Hematopoietic multipotent progenitor cell (in vitro differentiated cells): ENCODE measurements around the gene MED8. TPM values are rescaled to one million over a fixed set of nuclear protein-coding genes. Genes with fewer than 3 reads are reported as not detected.
A peak's percentile ranks its signal among the peaks of the same experiment; 100 is the strongest.

Experiments used
- DNase-seq, 3 donors: peaks; one replicate each; pipeline ENCODE4 v3.0.0-alpha.2; 2011 to 2015; ENCODE audit warnings: low read depth in 2 of 3, low spot score in 2 of 3
- total RNA-seq: library from RNA; depleted of rRNA; stranded (reverse); fragments of >200 nt; gene quantifications from one replicate; pipeline ENCODE4 v1.2.3, GENCODE V29; 2012

Gene MED8, protein sequence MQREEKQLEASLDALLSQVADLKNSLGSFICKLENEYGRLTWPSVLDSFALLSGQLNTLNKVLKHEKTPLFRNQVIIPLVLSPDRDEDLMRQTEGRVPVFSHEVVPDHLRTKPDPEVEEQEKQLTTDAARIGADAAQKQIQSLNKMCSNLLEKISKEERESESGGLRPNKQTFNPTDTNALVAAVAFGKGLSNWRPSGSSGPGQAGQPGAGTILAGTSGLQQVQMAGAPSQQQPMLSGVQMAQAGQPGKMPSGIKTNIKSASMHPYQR
- total RNA-seq, result 21.3 TPM

GRCh38 chr1:43389326-43390313, at the start of gene MED8, which contains the start of gene SZT2:
TSS of gene MED8 (minus strand) at chr1:43389800. CDS start at chr1:43389764, 36 bp downstream.
TSS of gene SZT2 (plus strand) at chr1:43389899. CDS start at chr1:43389969, 70 bp downstream.
- peak; percentile 73 to 92 (median 92) for DNase-seq

GRCh38 chr1:43438953-43439581, 49.5 kb upstream of the MED8 start:
- no peak for DNase-seq

- no peak for DNase-seq
Observed at GRCh38 chr1:43438576-43438952, 49.0 kb upstream of the MED8 start.

DNA sequence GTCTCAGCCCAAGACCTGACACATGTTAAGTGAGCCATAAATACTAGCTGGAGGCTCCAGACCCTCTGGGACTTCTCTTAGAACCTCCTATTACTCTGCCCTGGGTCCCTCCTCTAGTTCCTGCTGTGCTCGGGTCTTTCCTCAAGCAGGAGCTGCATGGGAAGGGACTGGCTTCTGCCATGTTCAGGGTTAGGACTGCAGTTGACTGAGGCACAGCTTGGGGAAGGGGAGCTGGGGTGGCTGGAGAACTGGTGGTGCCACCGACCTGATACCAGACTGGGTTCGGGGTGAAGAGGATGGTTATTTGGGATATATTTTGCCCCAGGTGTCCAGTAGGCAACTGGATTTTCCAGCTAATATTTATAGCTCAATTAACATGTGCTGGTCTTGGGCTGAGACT, 48.4 kb upstream of the MED8 start:
- DNase-seq, result no peak

DNA sequence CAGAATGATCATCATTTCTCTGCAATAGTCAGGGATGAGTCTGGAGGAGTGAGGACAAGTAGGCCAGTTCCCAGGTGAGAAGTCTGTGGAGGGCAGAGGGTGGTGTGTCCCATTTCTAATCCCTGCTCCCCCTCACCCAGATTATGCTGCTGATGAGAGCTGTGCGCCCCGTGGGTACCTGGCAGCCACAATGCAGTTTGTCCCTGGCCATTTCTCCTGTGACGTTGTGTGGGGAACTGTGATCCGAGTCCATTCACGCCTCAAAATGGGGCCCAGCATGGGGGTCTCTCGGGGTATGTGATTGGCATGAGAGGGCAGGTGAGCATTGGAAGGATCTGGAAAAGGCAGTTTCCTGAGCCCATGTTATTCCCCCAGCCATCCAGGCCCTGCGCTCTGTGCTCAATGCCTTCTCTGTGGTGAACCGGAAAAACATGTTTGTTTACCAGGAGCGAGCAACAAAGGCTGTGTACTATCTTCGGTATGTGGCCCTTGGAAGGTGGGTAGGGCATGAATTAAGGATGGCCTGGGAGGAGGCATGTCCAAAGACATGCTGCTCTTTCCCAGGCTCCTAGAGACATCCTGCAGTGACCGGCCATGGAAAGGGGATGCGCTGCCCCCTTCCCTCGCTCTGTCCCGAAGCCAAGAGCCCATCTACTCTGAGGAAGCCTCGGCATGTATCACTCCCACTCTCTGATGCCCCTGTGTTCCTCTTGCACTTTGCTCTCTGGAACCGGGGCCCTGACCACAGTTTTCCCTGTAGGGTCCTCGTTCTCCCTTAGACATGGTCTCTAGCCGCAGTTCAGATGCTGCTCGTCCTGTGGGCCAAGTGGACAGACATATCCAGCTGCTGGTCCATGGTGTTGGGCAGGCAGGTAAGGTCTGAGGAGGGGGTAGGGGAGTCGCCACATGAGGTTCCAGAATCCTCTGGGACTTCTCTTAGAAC, 47.7 kb upstream of the MED8 start:
- no peak for DNase-seq

DNA sequence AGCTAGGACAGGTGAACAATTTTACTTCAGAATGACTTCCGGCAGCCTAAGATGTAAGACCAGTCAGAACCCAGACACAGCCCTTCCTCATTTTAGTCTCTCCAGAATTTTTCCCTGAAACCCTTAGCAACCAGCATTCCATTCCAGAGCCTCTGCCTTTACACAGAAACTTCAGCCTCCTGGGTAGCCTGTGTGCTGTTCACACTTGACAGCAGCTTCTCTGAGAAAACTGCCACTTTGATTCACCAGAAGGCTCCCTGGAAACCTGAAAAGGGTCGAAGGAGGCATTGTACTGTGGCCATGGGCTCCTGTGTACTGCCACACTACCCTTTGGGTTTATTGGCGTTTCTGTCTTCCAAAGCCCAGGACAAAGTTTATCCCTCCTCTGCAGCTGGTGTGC, 46.8 kb upstream of the MED8 start:
- DNase-seq, result no peak

DNA sequence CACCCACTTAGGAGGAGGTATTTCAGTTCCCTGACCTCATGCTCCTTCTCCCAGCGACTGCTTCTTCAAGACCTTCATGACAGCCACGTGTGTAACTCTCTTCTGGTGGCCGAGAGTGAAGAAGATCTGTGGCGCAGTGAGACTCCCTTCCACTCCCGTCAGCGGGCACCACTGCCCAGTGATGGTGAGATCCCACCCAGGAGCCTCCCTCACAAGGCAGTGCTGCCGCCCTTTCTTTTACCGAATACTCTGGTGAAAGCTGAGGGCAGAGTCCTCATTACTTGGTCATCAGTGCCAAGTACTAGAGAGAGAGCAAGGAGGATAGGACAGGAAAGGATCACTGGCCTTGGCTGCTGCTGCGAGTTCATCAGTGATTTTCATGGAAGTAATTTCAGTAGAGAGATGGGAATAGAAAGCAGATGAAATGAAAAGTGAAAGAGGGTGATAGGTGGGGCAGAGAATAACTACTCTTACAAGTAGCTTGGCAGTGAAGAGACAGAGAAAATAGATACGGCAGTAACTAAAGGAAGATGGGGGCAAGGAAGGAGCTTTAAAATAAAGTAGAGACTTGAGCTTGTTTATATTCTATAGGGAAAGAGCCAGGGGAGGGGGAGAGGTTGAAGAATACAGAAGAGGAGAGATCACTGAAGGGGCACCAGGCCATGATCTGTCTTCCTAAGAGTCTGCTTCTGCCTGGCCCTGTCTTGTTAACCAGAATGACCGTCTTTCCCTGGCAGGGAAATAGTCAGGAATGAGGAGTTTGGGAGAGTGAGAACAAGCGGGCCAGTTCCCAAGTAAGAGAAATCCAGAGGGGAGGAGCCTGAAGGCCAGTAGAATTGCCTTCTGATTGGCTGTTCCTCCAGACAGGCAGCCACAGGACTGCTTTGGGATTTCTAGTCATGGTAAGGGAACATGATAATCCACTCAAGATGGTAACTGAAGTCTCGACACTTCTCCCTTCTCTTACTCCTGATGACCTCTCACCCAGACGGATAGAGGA, 45.8 kb upstream of the MED8 start:
- no peak for DNase-seq

DNA sequence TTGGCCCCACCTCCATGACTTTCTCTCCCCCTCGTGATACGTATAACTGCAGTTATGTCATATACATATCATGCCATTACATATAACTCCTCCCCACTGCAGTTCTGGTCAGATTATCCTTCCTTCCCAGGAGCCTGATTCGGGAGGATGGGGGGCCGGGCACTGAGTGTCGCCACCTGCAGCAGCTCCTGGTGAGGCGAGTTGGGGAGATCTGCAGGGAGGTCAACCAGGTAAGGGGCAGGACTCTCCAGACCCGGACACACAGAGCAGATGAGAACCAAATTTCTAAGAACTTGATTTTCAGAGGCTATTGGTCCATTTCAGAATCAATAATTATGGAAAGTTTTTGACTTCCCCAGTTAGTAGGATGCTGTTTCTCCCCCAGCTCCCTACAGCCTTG, 44.7 kb upstream of the MED8 start:
- DNase-seq, result no peak

- DNase-seq, result no peak
Observed at GRCh38 chr1:43432907-43433306, 43.3 kb upstream of the MED8 start.

DNA sequence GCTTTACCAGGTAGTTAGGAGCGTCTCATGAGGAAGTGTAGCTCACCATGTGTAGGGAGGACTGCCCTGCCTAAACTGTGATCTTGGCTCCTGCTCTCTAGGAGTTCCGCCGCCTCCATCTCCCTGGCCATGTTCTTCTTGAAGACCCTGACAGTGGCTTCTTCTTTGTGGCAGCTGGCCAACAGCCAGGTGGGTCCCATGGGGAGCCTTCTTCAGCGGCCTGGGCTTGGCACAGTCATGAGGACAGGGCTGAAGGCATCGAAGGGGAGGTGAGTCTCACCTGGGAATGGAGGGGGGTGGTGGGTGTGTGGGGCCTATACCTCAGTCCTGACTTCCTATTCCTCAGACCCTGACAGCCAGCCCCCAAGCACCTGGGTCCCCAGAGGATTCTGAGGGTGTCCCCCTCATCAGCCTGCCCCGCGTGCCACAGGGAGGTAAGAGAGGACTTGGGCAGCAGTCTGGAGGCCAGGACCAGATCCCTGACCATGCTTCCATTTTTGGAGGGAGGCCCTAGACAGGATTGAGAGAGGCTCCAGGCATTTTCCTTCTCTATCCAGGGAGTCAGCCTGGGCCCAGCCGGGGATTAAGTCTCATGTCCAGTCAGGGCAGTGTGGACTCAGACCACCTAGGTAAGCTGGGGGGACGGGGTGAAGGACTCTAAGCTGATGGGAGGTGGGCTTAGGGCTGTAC, 42.7 kb upstream of the MED8 start:
- DNase-seq, result no peak

- no peak for DNase-seq
Observed at GRCh38 chr1:43431676-43432075, 42.1 kb upstream of the MED8 start.

- DNase-seq, result no peak
Observed at GRCh38 chr1:43430831-43431230, 41.2 kb upstream of the MED8 start.

DNA sequence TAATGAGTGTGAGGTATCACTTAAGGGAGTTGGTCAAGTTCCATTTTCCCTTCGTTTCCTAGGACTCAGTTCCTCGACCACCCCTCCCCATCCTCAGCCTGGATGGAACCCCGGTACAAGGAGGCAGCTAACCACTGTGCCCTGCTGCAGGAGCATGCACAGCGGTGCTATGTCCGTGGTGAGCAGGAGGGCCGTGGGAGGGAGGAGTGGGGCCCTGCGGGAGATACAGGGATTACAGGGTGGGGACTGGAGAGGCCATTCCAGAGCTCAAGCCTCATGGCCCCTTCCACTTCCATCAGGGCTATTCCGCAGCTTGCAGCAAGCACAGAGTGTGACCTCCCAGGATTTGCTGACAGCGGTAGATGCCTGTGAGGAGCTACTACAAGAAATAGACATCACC, 38.3 kb upstream of the MED8 start:
- no peak for DNase-seq

DNA sequence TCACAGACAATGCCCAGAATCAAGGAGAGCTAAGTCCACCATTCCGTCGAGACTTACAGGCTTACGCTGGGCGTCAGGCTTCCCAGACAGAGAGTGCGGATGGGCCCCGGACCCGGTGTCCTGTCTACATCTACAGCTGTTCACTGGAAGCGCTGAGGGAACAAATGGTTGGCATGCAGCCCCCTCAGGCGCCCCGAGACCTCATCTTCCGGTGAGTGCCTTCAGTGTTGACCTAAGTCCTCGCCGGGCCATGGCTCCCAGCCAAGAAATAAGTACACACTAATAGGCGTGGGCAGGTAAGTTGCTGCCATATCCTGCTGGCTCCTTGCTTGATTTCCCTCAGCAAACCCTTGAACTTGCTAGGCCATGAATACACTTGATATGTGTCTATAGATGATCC, 37.9 kb upstream of the MED8 start:
- no peak for DNase-seq

GRCh38 chr1:43426221-43426620, 36.6 kb upstream of the MED8 start:
- DNase-seq, result no peak

DNA sequence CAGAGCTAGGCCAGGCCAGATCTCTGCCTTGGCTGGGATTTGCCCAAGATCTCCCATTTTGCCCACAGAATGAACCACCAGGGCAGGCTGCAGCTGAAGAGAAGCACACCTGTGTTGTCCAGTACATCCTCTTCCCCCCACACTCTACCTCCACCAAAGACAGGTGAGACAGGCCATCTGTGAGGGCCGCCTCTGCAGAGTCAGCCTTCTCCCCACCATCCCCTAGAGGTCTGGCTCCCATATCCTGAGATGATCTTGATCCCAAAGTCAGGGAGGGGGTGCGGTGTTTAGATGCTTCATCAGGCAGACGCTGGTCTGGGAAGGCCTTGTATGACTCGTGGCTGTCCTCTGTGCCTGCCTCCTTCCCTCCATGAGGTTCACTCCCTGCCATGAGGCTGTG, 35.4 kb upstream of the MED8 start:
- no peak for DNase-seq

DNA sequence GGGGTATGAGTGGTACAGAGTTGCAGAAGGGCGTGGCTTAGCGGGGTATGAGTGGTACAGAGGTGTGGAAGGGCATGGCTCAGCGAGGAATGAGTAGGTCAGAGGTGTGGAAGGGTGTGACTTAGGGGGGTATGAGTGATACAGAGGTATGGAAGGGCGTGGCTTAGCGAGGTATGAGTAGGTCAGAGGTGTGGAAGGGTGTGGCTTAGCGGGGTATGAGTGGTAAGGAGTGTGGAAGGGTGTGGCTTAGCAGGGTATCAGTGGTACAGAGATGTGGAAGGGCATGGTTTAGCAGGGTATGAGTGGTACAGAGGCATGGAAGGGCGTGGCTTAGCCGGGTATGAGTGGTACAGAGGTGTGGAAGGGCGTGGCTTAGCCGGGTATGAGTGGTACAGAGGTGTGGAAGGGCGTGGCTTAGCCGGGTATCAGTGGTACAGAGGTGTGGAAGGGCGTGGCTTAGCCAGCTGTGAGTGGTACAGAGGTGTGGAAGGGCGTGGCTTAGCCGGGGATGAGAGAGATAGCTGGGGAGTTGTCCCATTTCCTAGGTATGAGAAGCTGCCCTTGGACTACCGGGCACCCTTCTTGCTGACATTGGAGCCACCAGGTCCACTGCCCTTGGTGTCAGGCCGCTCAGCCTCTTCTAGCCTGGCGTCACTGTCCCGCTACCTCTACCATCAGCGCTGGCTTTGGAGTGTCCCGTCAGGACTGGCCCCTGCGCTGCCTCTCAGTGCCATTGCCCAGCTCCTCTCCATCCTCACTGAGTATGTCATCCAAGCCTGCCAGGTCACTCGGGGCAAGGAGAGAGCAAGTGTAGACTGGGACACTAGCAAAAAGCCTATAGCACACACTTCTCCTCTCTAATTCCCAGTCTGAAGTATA, 34.3 kb upstream of the MED8 start:
- no peak for DNase-seq
